ENCODE data around the gene PURB. TPM values are rescaled to one million over a fixed set of nuclear protein-coding genes. Genes with fewer than 3 reads are reported as not detected.
A peak's percentile ranks its signal among the peaks of the same experiment; 100 is the strongest.

PURB gene
- total RNA-seq, 1 donor from 2014 or later, result 11.4 TPM

DNA sequence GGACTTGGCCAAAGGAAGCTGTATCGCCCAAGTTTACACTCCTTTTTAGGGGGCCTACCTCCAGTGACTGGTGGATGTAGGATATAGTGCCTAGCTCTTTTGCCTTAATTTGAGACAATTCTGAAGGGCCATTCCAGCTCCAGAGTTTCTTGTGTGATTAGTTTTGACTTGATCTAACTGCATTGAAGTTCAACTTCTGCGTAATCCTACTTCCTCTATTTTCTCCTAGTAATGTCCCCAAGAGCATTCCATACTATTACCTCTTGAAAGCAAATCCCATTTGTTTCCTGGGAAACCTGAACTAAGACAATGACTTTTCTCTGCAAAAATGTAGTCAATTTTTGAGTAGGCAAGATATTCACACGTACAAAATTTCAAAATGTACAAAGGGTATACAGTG lies 32.7 kb downstream of the PURB start:
- Mint-ChIP-seq H3K4me3 (ENCODE audit: unreplicated experiment) (no peak overlapping the region), H3K27ac (ENCODE audit: unreplicated experiment) (no peak overlapping the region), H3K4me1 (ENCODE audit: low read depth, unreplicated experiment) (no peaks in the 10 kb centered on the region), H3K27me3 (ENCODE audit: unreplicated experiment) (peaks cover 3% of the 10 kb centered on the region), H3K9me3 (ENCODE audit: unreplicated experiment) (peaks cover 3% of the 10 kb centered on the region), H3K36me3 (ENCODE audit: unreplicated experiment) (no peaks in the 10 kb centered on the region)
- no peak for TF ChIP-seq CTCF (IDR thresholded peaks at IDR 0.05; ENCODE audit: partially characterized antibody, unreplicated experiment)
- DNase-seq, result no peak

DNA sequence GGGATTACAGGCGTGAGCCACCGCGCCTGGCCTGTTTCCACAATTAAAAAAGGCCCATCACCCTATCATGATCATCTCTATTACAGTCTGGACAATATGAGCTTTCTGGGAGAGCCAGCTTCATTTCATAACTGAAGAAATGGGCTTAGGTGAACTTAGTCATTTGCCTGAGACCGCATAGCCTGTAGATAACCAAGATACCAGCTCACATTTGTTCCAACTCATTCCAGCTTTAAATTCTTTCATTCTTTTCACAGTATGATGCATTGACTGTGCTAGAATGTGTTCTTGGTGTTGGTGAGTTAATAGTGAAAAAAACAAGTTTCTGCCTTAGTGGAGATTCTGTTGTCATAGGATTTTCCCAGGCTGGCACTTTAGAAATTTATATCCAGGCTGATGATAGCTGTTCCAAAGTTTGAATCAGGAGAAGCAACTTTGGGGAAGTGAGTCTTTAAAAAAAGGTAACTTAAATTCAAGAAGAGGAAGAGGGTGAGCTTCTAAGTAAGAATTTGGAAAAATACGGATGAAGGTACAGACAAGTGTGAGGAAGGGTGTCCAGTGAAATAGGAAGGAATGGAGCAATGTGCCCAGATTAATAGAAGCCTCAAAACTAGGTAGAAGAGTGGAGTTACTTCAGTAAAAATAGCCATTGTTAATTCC lies 35.3 kb downstream of the PURB start:
- Mint-ChIP-seq H3K9me3 (ENCODE audit: unreplicated experiment) (peaks cover 8% of the 10 kb centered on the region), H3K4me1 (ENCODE audit: low read depth, unreplicated experiment) (peaks cover 10% of the 10 kb centered on the region), H3K4me3 (ENCODE audit: unreplicated experiment) (no peak overlapping the region), H3K36me3 (ENCODE audit: unreplicated experiment) (no peaks in the 10 kb centered on the region), H3K27me3 (ENCODE audit: unreplicated experiment) (peaks cover 7% of the 10 kb centered on the region), H3K27ac (ENCODE audit: unreplicated experiment) (no peak overlapping the region)
- DNase-seq, result no peak
- no peak for TF ChIP-seq CTCF (IDR thresholded peaks at IDR 0.05; ENCODE audit: partially characterized antibody, unreplicated experiment)

DNA sequence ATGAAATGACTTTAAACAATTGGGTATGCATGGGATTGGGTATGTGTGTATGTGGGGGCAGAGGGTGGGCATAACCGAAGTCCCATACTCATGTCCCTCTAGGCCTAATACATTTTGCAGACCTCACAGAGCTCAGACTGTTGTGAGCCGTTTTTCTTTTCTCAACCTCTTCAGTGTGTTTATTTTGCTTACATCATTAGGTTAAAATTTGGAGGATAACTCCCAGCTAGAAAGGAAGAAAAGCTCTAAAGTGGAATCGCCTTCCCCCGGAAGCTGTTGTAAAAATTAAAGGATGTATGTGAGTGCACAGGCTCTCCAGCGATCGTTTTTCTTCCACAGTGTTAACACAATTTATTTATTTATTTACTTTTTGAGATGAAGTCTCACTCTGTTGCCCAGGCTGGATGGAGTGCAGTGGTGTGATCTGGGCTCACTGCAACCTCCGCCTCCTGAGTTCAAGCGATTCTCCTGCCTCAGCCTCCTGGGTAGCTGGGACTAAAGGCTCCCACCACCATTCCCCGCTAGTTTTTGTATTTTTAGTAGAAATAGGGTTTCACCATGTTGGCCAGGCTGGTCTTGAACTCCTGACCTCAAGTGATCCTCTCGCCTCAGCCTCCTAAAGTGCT lies 36.0 kb downstream of the PURB start:
- H3K9me3 Mint-ChIP-seq (ENCODE audit: unreplicated experiment), result peaks cover 8% of the 10 kb centered on the region
- no peaks in the 10 kb centered on the region for H3K36me3 Mint-ChIP-seq (ENCODE audit: unreplicated experiment)
- DNase-seq, result no peak
- H3K4me3 Mint-ChIP-seq (ENCODE audit: unreplicated experiment), result peak overlapping the region; percentile 93
- H3K4me1 Mint-ChIP-seq (ENCODE audit: low read depth, unreplicated experiment), result peaks cover 11% of the 10 kb centered on the region
- H3K27ac Mint-ChIP-seq (ENCODE audit: unreplicated experiment), result no peak overlapping the region
- no peak for TF ChIP-seq CTCF (IDR thresholded peaks at IDR 0.05; ENCODE audit: partially characterized antibody, unreplicated experiment)
- peaks cover 7% of the 10 kb centered on the region for H3K27me3 Mint-ChIP-seq (ENCODE audit: unreplicated experiment)

GRCh38 chr7:44847920-44848634 lies 37.3 kb downstream of the PURB start, which contains the start of gene H2AZ2:
H2AZ2 (minus strand) TSS chr7:44848087; CDS start chr7:44847971, 116 bp downstream.
- Mint-ChIP-seq H3K9me3 (ENCODE audit: unreplicated experiment) (peaks cover 8% of the 10 kb centered on the region), H3K4me3 (ENCODE audit: unreplicated experiment) (peak within 1 kb of the TSS; percentile 97), H3K27me3 (ENCODE audit: unreplicated experiment) (peaks cover 7% of the 10 kb centered on the region), H3K4me1 (ENCODE audit: low read depth, unreplicated experiment) (peaks cover 11% of the 10 kb centered on the region), H3K36me3 (ENCODE audit: unreplicated experiment) (no peaks in the 10 kb centered on the region), H3K27ac (ENCODE audit: unreplicated experiment) (peak within 1 kb of the TSS; percentile 96)
- DNase-seq, result peak; percentile 100
- TF ChIP-seq CTCF (IDR thresholded peaks at IDR 0.05; ENCODE audit: partially characterized antibody, unreplicated experiment), result peak; percentile 12

Measured in glutamatergic neuron (in vitro differentiated cells).